Retina (tissue), 1 donor: ENCODE results near the gene PGAP6.
"Not testable (repeated sequence)": the region's sequence is repeated elsewhere in the genome, so short reads cannot be mapped to it uniquely, and the experiment has no call there.

Experiments used
- DNase-seq: peaks from one replicate; pipeline ENCODE4 v3.0.0-alpha.2; 2016

PGAP6 gene

DNA sequence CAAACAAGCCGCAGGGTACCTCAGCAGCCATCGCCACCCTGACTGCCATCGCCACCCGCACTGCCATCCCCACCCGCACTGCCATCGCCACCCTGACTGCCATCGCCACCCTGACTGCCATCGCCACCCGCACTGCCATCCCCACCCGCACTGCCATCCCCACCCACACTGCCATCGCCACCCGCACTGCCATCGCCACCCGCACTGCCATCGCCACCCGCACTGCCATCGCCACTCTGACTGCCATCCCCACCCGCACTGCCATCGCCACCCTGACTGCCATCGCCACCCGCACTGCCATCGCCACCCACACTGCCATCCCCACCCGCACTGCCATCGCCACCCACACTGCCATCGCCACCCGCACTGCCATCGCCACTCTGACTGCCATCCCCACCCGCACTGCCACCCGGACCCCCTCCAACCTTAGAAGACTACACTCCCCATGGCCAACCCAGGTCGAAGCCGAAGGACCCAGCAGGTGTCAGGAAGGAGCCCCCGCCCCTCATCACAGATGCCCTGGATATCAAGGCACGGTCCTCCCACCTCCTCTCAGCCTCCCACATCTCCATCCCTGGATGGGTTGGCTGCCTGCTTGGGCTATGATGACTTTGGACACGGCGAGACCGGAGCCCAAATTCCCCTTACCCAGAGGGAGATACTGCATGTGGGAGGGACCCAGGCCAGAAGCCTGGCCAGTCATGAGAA is 3.5 kb downstream of the PGAP6 start:
- not testable (repeated sequence) for DNase-seq

DNA sequence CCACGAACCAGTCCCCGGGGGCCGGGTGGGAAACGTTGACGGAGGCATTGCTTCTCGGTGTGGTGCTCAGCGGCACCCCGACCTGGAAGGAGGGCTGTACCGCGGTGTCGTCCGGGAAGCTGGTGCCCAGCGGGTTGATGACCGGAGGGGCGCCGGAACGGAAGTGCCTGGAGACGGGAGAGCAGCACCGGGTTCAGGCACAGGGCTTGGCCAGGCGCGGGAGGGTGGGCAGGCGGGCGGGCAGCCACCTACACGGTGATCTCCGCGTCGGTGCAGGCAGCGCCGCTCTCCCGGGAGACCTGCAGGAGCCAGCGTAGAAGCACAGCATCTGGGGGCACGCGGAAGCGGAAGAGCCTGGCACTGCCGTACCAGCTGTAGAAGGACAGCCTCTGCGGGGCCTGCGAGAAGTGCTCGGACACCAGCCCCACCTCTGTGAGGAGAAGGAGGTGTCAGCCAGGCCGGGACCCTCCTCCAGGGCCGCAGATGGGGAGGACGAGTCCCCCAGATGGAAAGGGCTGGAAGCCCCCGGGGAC is 4.3 kb downstream of the PGAP6 start:
- no peak for DNase-seq

DNA sequence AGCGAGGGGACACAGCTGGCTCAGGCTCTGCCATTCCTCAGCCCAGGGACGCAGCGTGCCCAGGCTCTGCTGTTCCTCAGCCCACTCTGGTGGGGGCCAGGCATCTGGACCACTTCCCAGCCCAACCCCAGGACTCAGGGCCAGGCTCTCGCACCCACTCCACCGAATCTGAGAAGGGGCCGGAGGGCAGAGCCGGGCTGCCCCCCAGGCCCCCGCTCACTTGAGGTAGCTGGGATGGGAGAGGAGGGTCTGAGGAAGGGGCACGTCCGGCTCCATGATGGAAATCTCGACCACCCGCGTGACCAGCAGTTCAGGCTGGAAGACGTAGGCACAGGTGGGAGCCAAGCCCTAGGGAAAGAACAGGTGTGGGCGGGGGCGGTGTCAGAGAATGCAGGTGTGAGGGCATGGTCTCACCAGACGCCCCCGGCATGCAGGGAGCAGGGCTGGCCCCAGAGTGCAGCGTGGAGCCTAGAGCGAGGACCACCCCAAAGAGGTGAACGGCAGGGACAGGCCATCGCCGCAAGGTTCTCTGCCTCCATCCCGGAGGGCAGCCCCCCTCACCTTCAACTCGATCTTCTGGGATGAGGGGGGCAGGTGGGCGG is 4.9 kb downstream of the PGAP6 start:
- no peak for DNase-seq

DNA sequence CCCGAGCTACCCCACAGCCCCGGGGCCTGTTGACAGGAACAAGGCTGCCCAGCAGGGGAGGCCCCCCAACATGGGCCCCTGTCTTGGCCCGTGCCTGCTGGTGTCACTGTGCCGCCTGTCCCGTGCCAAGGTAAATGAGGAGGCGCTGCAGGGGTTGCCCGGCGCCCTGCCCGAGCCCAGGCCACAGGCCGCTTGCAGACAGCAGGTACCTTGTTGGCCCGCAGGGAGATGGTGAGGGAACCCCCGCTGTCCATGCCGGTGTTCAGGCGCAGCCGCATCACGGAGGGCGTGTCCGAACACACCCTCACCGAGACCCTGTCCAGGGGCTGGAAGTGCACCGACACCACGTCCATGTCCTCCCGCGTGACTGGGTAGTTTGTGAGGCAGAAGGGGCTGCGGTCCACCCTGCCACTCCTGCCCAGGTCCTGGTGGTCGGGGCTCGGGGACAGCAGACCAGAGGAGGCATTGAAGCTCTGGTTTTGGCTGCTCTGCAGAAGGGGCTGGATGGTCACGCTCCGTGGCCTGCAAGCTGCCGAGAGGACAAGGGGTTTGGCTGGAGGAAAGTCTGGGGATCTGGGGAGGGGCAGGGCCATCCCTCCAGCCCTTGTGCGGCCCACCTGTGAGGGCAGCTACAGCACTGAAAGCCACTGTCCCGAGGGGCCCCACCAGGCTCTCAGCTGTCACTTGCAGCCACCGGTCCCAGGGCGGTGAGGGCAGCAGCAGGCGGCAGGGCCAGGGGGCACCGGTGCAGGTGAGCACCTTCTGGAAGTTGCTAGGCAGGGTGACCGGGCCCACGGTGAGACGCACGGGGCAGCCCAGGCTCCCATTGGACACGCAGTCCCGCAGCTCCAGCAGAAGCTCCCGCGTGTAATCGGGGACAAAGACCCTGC is 5.6 kb downstream of the PGAP6 start:
- no peak for DNase-seq

- no peak for DNase-seq
Observed at GRCh38 chr16:375212-375611, 6.6 kb downstream of the PGAP6 start.

DNA sequence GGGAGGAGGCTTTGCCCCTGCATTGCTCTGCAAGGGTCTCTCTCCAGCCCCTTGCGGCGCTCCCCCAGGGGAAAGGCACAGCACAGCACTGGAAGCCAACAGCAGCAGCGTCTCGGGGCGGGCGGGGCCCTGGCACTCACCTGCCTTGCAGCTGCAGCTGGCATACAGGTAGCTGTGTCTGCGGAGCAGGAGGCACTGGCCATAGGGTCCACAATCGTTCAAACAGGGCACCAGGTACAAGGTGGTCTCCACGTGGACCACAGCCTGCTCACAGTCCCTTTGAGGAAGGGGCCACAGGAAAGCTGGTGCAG is 7.2 kb downstream of the PGAP6 start:
- DNase-seq = no peak

- no peak for DNase-seq
Observed at GRCh38 chr16:373848-374615, 7.7 kb downstream of the PGAP6 start.

DNA sequence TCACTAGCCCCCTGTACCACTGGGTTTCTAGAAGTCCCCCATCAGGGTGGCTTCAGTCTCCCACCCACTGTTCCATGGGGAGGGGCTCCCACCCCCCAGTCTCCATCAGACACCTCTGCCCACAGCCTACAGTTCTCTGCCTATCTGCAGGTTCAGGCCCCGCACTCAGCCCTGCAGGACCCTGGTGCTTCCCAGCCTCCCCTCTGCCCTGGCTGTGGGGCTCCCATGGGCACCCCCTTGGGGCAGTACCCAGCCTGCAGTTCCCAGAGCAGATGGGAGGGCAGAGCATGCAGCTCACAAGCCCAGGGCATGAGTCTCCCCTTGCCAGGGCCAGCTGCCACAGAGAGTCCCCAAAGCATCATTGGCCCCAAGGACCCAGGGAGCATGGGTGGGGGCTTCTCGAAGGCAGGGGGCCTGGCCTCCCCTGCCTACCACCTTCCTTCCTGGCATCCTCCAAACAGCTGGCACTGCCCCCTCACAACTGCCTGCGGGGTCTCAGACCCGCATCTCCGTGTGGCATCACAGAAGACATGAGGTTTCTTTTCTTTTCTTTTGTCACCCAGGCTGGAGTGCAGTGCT is 8.7 kb downstream of the PGAP6 start:
- no peak for DNase-seq

DNA sequence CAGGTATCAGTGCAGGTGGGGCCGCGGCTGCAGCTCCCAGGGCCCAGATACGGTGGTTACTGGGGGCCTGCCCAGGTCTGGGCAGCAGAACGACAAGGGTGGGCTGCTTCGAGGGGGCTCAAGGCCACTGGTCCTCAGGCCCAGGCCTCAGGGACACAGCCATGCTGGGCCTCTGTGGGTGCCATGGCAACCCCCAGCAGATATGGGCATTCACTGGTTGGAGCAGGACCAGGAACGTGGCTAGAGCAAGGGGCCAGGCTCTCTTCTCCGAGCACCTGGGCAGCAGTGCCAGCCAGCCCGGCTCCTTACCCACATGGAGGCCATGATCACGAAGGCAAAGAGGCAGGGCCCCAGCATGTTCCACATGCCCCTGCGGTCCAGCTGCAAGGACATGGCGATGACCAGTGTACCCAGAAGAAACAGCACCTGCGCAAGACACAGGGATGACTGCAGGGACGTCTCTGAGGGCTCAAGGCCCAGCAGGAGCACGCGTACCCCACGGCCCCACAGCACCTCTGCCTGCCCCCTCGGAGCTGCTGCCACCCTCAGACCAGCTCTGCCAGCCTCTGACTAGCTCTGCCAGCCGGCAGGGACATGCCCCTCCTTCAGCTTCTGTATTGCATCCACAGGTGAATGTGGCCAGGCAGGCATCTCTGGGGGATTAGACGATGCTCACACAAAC is 9.3 kb downstream of the PGAP6 start:
- no peak for DNase-seq

- peak; percentile 65 for DNase-seq
Observed at GRCh38 chr16:371515-372301, 10.1 kb downstream of the PGAP6 start.

GRCh38 chr16:370979-371514 is 10.7 kb downstream of the PGAP6 start:
- DNase-seq = no peak

DNA sequence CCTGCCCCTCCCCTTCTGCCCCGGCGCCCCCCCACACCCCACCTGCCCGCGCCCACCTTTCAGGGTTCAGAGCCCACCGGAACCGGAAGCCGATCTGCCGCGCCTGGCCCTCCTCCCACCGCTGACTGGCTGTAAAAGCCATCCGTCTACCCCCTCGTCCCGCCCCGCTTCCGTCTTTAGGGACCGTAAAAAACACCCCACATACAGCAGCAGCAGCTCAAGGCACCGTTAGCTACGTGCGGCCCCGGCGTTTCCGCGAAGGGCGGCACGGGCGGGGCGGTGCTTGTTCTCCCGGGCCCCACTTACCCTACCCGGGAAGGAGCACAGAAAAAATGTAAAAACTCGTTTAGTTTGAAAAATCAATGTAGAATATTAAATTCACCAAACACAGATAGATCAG is 11.3 kb downstream of the PGAP6 start, which contains the start of gene MRPL28:
Gene MRPL28 (minus strand): TSS at position 96 of the 400 bp plus-strand sequence. CDS start 320 bp downstream, outside the sequence.
- peak; percentile 94 for DNase-seq

DNA sequence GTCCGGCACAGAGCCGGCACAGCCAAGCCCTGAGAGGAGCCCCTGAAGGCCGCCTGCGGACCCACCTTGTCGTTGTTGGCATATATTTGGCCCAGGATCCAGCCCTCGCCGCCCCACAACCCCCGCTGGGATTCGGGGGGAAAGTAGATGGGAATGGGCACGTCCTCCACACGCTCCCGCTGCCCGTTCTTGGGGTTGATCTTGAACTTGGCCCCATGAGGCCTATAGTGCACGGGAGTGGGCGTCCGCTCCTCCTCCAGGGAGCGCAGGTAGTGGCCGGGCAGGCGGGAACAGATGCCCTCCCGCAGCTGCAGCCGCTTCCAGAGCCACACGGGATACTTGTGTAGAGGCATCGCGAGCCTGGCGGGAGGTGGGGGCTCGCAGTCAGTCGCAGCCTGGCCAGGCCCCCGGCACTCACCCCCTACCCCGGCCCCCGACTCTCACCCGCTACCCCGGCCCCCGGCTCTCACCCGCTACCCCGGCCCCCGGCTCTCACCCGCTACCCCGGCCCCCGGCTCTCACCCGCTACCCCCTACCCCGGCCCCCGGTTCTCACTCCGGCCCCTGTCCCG is 11.8 kb downstream of the PGAP6 start:
- no peak for DNase-seq

DNA sequence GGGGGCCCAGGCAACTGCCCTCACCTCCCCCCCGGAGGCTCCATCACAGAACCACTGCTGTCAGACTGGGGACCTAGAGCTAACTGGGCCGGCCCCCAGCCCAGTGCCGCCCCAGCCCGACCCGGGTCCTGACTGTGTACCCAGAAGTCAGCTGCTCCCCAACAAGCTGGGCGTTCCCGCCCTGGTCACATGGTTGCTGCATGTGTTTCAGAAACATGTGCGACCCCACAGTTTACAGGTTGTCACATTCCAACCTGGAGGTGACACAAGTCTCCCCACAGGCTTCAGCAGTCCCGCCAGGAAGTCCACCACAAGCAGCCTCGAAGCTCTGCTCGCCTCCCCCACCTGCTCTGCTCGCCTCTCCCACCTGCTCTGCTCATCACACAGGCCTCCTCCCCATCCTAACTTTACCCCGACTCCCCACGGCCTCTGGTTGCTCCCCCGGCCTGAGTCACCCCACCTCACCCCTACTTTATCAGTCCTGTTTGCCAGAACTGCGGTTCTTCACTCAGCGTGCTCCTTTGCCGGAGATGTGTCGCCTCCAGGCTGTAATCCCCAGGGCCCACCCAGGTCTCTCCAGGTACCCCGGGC is 12.4 kb downstream of the PGAP6 start:
- no peak for DNase-seq

GRCh38 chr16:368388-369158 is 13.2 kb downstream of the PGAP6 start:
- DNase-seq = no peak

DNA sequence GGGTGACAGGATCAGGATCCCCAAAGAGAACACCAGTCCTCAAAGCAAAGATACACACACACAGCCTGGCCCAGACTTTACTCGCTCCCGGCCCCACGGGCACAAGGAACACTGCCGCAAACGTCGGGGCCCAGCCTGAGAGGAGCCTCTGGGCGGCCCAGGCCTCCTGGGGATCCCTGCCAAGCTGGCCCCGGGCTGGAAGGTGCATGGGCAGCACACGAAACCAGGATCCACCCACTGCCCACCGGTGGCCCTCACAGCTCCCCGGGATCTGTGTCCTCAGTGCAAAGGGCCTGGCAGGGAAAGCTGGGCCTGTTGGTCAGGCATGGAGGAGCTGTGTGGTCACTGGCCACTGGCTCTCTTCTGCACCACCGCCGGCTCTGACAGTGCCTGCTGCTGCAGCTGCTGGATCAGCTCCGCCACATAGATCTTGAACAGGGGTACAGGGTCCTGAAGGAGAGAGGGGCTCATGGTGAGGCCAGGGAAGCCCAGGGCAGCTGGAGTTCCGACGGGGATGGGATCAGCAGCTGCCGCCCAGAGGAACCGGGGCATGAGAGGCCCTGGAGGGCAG is 14.4 kb downstream of the PGAP6 start:
- DNase-seq = no peak

DNA sequence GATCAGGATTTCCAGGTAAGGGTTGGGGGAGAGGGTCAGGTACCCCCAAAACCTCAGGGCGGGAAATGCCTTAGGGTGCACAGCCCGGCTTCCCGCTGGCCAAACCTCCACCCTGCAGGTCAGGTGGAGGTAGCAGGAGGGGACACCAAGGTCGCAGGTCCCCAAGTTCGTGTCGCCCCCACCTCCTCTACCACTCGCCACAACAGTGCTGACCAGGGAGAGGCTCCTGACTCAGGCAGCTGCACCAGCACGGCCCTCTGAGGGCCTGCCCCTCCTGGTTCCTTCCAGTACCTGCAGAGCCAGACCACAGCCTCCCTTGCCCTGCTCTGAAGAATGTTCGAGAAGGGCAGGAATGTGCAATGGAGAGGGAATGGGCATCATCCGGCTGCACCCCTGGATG is 15.3 kb downstream of the PGAP6 start:
- DNase-seq = no peak

GRCh38 chr16:364595-365491 is 16.9 kb downstream of the PGAP6 start:
- DNase-seq = no peak
